Fibroblast of skin of back (primary cell): Measurements from ENCODE around the gene IL17REL.
"Not testable (repeated sequence)": the region's sequence is repeated elsewhere in the genome, so short reads cannot be mapped to it uniquely, and the experiment has no call there.

Source experiments
- DNase-seq: peaks from one replicate; pipeline ENCODE4 v3.0.0-alpha.2; 2013

The IL17REL gene

GRCh38 chr22:49986325-49986724 is 26.2 kb downstream of the IL17REL start:
- no peak for DNase-seq

- no peak for DNase-seq
Measured at GRCh38 chr22:49983148-49984042, 29.2 kb downstream of the IL17REL start.

GRCh38 chr22:49981799-49982198 is 30.8 kb downstream of the IL17REL start:
- DNase-seq, result not testable (repeated sequence)

GRCh38 chr22:49979587-49980264 is 32.8 kb downstream of the IL17REL start:
- DNase-seq, result peak; percentile 46

DNA sequence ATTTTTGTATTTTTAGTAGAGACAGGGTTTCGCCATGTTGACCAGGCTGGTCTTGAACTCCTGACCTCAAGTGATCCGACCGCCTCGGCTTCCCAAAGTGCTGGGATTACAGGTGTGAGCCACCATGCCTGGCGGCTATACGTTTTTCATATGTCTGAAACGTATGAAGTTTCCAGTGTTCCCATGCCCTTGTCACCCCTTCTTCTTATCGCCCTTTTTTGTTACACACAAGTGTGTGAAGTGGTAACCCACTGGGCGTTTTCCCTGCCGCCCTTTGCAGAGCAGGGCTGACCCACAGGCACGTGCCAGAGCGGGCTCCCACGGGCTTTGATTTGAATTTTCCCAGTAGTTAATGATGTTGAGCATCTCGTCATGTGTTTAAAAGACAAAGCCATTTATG is 35.0 kb downstream of the IL17REL start:
- no peak for DNase-seq

DNA sequence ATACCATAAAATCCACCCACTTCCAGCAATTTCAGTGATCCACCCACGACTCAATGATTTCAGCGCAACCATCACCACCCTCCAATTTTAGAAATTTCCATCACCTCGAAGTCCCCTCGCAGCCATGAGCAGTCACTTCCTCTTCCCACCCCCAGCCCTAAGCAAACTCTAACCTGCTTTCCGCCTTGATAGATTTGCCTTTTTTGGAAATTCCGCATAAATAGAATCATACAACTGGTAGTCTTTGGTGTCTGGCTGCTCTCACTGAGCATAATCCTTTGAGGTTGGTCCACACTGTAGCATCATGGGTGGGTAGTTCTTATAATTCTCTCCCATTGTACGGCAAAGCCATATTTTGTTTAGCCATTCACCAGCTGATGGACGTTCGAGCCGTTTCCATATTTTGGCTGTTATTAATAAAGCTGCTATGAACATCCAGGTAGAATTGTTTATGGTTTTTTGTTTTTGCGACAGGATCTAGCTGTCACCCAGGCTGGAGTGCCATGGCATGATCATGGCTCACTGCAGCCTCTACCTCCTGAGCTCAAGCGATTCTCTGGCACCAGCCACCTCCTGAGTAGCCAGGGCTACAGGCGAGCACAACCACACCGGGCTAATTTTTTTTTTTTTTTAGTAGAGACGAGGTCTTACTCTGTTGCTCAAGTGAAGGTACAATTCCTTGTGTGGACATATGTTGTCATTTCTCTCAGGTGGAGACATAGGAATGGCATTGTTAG is 36.0 kb downstream of the IL17REL start:
- DNase-seq, result no peak

DNA sequence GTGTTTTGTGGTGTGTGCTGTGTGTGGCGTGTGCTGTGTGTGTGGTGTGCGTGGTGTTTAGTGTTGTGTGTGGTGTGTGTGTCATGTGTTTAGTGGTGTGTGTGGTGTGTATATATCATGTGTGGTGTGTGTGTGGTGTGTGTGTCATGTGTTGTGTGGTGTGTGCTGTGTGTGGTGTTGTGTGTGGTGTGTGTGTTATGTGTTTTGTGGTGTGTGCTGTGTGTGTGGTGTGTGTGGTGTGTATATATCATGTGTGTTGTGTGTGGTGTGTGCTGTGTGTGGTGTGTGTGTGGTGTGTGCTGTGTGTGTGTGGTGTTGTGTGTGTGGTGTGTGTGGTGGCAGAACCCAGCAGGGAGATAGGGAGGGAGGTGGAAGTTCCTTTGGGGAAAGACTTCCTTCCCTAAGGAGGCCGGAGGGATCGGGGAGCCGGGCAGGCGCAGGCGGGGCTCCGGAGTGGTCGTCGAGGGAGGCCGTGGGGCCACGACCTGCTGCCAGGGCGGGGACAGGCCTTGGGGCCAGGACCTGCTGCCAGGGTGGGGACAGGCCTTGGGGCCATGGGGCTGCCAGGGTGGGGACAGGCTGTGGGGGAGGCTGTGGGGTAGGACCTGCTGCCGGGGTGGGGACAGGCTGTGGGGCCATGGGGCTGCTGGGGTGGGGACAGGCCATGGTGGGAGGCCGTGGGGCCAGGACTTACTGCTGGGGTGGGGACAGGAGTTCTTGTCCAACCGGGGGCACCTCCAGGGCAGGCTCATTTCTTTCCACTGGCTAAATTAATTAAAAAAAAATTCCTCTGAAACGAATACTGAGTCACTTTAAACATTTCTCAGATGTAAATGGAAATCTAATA is 36.8 kb downstream of the IL17REL start:
- DNase-seq, result no peak

GRCh38 chr22:49973018-49973961 is 39.3 kb downstream of the IL17REL start:
- DNase-seq, result no peak

- no peak for DNase-seq
Measured at GRCh38 chr22:49972163-49973017, 40.2 kb downstream of the IL17REL start.

GRCh38 chr22:49971232-49972162 is 41.1 kb downstream of the IL17REL start:
- DNase-seq, result peak; percentile 21

DNA sequence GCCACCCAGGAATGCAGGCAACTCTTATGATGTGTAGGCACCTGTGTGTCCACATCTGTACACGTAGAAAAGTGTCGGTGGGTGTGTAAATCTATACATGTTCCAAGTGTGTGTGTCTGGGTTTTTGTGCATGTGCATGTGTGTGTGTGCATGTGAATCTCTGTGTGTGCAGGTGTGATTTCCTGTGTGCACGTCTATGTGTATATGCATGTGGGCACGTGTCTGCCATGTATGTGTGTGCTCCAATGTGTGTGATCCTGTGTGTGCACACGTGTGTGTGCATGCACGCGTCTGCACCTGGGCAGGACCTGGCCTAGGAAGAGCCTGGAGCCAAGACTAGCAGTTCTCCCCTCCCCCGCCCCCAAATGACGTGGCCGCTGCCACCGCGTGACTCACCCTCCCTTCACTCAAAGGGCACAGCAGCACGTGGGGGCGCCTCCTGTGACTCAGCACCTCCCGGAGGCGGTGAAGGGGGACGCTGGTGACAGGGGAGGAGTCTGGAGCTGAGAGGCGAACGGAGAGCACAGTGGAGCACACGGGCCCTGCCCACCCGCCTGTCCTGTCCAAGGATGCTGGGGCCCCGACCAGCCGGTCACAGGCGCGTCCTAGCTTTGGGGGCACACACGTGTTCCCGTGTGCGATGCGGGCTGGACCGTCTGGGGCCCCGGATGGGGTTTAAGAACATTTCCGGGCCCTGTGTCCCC is 41.9 kb downstream of the IL17REL start:
- peak; percentile 99 for DNase-seq

- DNase-seq, result no peak
Measured at GRCh38 chr22:49969751-49970527, 42.6 kb downstream of the IL17REL start.

- DNase-seq, result no peak
Measured at GRCh38 chr22:49968831-49969661, 43.5 kb downstream of the IL17REL start.

DNA sequence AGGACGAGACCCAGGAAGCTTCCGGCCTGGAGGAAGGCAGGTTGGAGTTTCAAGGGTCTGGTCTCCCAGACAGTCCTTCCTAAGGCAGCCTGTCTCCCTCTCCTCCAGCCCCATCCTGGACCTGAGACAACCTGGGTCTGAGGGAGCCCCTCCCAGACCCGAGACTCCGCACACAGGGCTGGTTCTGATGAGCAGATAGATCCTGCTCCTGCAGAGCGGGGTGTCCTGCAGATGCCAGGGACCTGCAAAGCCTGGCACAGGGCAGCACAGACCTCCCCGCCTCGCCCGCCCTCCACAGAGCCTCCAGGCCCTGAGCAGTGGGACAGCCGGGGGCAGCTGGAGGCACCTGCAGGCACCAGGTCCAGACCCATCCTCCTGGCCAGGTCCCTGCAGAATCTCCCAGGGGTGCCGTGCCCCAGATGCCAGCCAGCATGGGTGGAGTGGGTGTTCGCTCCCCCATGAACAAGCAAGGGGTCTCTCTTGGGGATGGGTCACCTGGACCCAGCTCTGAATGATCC is 44.2 kb downstream of the IL17REL start:
- DNase-seq, result no peak

DNA sequence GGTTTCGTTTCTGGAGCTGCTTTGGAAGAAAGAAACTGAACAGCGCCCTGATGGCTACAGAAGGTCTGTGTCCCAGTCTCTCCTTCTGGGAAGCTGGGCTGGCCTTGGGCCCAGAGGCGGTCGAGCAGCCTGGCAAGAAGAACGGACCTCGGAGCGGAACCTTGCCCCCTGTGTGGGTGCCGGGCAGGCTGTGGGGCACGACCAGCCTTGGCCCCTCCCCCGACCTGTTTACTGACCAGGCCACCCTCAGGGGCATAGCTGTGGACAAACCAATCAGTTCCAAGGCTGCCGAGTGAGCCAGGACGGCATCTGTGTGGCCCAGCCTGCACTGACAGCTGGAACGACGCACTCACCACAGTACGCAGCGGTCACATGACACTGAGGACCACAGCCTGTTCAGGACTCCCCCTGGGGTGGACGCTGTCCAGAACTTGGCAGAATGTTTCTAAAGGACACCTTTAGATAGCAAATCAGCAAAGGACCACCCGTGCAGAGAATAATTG is 44.8 kb downstream of the IL17REL start:
- no peak for DNase-seq
